ENCODE data around the gene DAPK1.

Gene DAPK1

DNA sequence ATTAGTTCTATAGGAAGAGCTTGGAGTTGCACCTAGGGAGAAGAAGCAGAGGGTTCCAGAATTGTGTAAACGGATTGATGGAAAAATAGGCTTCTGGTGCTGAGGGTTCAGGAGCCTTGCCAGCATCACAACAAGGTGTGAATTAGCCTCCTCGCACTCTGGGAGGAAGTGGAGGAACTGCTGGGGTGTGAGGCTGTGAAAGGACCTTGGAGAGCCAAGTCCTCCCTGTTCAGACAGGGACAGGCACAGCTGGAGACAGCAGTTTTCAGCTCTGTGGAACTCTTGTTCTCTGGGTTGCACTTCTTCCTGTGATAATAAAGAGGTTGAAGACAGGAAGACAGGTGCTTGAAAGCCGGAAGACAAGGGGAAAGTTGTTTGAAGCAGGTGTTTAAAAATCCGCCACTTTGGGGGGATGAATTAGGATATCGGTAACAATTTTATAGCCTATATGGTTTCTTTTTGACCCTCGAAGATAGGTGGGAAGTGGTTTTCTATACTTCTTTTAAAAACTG is 22.6 kb downstream of the DAPK1 start:
- no peaks in the 10 kb centered on the region for H3K36me3 ChIP-seq (ENCODE audit: control insufficient read depth, low read depth, low read length)
- no peaks in the 10 kb centered on the region for H3K27me3 ChIP-seq (ENCODE audit: control insufficient read depth, insufficient read depth, low read length)
- H3K4me1 ChIP-seq (ENCODE audit: control insufficient read depth, low read depth, low read length), result peaks cover 45% of the 10 kb centered on the region
- H3K9me3 ChIP-seq (ENCODE audit: control insufficient read depth, low read depth, low read length), result no peaks in the 10 kb centered on the region
- H3K4me3 ChIP-seq (ENCODE audit: low read length), result no peak overlapping the region
- H3K9ac ChIP-seq (ENCODE audit: low read length), result no peak overlapping the region
- H3K27ac ChIP-seq (ENCODE audit: low read length), result no peak overlapping the region

DNA sequence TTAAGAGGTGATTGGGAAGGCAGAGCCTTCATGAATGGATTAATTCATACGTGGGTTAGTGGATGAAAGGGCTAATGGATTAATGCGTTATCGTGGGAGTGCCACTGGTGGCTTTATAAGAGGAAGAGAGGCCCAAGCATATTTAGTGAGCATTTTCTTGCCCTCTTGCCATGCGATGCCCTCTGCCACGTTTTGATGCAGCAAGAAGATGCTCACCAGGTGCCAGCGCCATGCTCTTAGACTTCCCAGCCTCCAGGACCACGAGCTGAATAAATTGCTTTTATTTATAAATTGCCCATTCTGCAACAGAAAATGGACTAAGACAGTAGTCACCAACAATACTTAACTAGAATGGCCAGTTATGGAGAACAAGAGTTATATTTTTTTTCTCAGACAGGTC is 24.2 kb downstream of the DAPK1 start:
- Histone ChIP-seq H3K27me3 (ENCODE audit: control insufficient read depth, insufficient read depth, low read length) (no peaks in the 10 kb centered on the region), H3K9me3 (ENCODE audit: control insufficient read depth, low read depth, low read length) (no peaks in the 10 kb centered on the region), H3K4me3 (ENCODE audit: low read length) (no peak overlapping the region), H3K4me1 (ENCODE audit: control insufficient read depth, low read depth, low read length) (peaks cover 35% of the 10 kb centered on the region), H3K27ac (ENCODE audit: low read length) (no peak overlapping the region), H3K36me3 (ENCODE audit: control insufficient read depth, low read depth, low read length) (no peaks in the 10 kb centered on the region), H3K9ac (ENCODE audit: low read length) (no peak overlapping the region)

DNA sequence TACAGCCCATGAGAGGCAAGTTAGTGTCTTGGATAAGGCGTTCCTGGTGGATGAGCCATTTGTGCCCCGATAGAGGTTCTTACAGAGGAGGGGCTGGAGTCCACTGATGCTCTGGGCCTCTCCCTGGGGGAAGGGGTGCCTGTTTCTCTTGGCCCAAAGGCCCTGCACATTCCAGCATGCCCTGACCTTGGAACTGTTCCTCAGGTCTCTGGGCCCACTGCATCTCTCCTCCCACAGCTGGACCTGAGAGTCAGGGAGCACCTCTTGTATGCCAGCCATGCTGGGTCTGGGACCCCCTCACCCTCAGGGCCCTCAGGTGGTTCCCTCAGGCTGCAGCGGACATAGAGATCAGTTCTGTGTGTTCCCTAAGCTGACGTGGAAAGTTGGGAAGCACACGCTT is 26.4 kb downstream of the DAPK1 start:
- Histone ChIP-seq H3K9ac (ENCODE audit: low read length) (no peak overlapping the region), H3K9me3 (ENCODE audit: control insufficient read depth, low read depth, low read length) (no peaks in the 10 kb centered on the region), H3K36me3 (ENCODE audit: control insufficient read depth, low read depth, low read length) (no peaks in the 10 kb centered on the region), H3K4me1 (ENCODE audit: control insufficient read depth, low read depth, low read length) (peaks cover 19% of the 10 kb centered on the region), H3K27ac (ENCODE audit: low read length) (no peak overlapping the region), H3K4me3 (ENCODE audit: low read length) (no peak overlapping the region), H3K27me3 (ENCODE audit: control insufficient read depth, insufficient read depth, low read length) (no peaks in the 10 kb centered on the region)

DNA sequence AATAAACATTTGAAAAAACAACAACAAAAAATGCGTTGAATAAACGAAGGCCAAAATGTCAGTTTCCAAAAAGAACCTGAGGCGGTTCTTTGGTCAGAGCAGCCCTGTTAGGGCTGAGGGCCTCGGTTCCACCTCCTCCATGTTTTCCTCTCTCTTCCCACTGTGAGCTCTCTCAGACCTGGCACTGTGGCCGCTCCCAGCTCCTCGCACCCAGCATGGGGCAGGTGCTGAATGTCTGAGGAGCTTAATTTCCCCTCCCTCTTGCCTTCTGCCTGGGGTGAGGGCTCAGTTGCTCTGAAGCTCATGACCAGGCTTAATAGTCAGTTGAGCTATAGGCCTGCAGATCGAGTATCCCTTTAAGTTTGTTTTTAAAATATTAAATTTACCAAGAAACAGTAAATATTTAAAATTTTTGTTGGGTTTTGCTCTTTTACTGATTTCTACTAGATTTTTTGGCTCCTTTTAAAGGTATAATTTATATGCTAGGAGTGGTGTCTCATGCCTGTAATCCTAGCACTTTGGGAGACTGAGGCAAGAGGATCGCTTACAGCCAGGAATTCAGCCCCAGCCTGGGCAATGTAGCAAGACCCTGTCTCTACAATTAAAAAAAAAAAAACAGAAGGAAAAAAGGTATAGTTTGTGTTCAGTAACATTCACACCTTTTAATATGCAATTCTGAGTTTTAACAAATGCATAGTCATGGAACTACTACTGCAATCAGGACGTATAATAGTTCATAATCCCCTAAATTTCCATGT is 28.1 kb downstream of the DAPK1 start:
- no peaks in the 10 kb centered on the region for H3K27me3 ChIP-seq (ENCODE audit: control insufficient read depth, insufficient read depth, low read length)
- H3K4me1 ChIP-seq (ENCODE audit: control insufficient read depth, low read depth, low read length), result peaks cover 19% of the 10 kb centered on the region
- H3K9ac ChIP-seq (ENCODE audit: low read length), result no peak overlapping the region
- no peak overlapping the region for H3K27ac ChIP-seq (ENCODE audit: low read length)
- H3K9me3 ChIP-seq (ENCODE audit: control insufficient read depth, low read depth, low read length), result no peaks in the 10 kb centered on the region
- H3K36me3 ChIP-seq (ENCODE audit: control insufficient read depth, low read depth, low read length), result no peaks in the 10 kb centered on the region
- no peak overlapping the region for H3K4me3 ChIP-seq (ENCODE audit: low read length)

DNA sequence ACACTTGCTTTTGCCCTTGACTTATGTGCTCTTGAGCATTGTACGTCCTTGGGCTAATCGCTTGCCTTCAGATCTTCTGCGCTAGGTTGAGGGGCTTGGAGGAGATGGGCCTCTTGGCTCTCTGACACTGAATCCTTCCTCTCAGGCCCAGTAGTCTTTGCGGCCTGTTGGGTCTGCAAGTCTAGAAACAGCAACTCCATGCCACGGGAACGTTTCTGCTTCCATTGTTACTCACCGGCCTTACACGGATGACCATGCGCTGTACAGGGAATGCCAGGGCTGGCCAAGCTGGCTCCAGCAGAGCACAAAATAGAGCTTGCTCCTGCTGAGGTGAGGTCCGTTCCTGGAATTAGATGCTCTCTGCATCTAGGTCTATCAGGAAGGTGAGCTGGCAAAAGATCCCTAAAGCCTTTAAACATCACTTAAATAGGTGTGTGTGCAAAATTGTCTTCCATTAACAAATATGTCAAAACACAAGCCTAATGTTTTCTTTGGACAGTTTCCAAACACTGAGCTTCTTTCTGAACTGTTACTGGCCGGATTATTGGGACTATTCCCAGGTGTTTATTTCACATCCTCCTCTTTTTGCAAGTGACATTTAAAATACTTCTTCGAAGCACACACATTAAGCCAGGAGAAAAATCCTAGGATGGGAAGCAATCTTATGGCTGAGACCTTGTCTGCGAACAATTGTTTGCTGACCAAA is 29.7 kb downstream of the DAPK1 start:
- Histone ChIP-seq H3K4me3 (ENCODE audit: low read length) (no peak overlapping the region), H3K9me3 (ENCODE audit: control insufficient read depth, low read depth, low read length) (no peaks in the 10 kb centered on the region), H3K9ac (ENCODE audit: low read length) (no peak overlapping the region), H3K27me3 (ENCODE audit: control insufficient read depth, insufficient read depth, low read length) (no peaks in the 10 kb centered on the region), H3K27ac (ENCODE audit: low read length) (no peak overlapping the region), H3K4me1 (ENCODE audit: control insufficient read depth, low read depth, low read length) (peaks cover 35% of the 10 kb centered on the region), H3K36me3 (ENCODE audit: control insufficient read depth, low read depth, low read length) (no peaks in the 10 kb centered on the region)

DNA sequence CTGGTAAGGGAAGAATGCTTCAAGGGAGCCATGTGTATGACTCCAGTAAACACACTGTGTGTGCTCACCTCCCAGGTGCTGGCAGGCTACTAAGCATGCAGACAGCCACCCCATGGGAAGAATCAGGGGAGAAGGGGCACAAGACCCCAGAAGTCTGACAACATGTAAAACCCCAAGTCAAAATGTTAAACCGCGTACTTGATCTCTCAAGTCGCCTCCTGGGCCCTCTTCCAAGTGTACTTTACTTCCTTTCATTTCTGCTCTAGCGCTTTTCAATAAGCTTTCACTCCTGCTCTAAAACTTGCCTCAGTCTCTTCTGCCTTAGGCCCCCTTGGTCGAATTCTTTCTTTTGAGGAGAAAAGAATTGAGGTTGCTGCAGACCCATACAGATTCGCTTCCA is 31.3 kb downstream of the DAPK1 start:
- Histone ChIP-seq H3K9ac (ENCODE audit: low read length) (no peak overlapping the region), H3K4me1 (ENCODE audit: control insufficient read depth, low read depth, low read length) (peaks cover 35% of the 10 kb centered on the region), H3K4me3 (ENCODE audit: low read length) (no peak overlapping the region), H3K36me3 (ENCODE audit: control insufficient read depth, low read depth, low read length) (no peaks in the 10 kb centered on the region), H3K27ac (ENCODE audit: low read length) (no peak overlapping the region), H3K27me3 (ENCODE audit: control insufficient read depth, insufficient read depth, low read length) (no peaks in the 10 kb centered on the region), H3K9me3 (ENCODE audit: control insufficient read depth, low read depth, low read length) (no peaks in the 10 kb centered on the region)

DNA sequence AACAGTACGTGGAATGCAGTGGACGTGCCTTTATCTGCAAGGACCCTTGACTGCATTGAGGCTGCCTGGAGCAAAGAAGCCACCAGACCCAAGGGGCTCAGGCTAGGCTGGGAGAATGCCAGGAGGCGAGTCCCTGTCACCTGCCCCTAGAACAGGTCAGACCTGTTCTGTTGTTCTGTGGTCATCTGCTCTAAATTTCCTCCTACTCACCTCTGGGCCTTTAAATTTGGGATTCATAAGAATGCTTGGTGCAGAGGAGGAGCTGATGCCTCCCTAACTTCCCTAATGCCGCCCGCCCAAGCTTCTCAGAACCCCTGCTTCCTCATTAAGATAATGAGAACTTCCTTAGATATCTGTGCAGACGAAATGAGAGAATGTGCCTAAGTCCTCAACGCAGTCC is 32.0 kb downstream of the DAPK1 start:
- Histone ChIP-seq H3K36me3 (ENCODE audit: control insufficient read depth, low read depth, low read length) (no peaks in the 10 kb centered on the region), H3K4me1 (ENCODE audit: control insufficient read depth, low read depth, low read length) (peaks cover 35% of the 10 kb centered on the region), H3K4me3 (ENCODE audit: low read length) (no peak overlapping the region), H3K9me3 (ENCODE audit: control insufficient read depth, low read depth, low read length) (no peaks in the 10 kb centered on the region), H3K9ac (ENCODE audit: low read length) (no peak overlapping the region), H3K27me3 (ENCODE audit: control insufficient read depth, insufficient read depth, low read length) (no peaks in the 10 kb centered on the region), H3K27ac (ENCODE audit: low read length) (no peak overlapping the region)

DNA sequence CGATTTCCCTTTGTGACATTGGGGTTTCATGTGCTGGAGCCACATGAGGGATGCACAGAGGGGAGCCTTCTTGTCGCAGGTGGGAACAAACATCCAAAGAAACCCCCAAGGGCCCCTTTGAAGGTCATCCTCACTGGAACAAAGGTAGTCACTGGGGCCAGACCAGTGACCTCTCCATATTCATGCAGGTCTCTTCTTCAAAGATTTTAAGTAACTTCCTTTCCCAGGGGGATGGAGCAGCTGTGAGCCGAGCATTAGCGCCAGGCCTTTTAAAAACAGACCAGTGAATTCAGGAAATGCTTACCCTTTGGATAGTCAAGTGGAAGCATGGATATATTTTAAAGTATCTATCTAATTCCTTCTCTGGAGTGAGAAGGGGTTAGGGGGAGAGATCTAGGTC is 33.0 kb downstream of the DAPK1 start:
- no peaks in the 10 kb centered on the region for H3K36me3 ChIP-seq (ENCODE audit: control insufficient read depth, low read depth, low read length)
- H3K4me1 ChIP-seq (ENCODE audit: control insufficient read depth, low read depth, low read length), result peaks cover 30% of the 10 kb centered on the region
- no peaks in the 10 kb centered on the region for H3K27me3 ChIP-seq (ENCODE audit: control insufficient read depth, insufficient read depth, low read length)
- peak overlapping the region; percentile 8 for H3K4me3 ChIP-seq (ENCODE audit: low read length)
- H3K9ac ChIP-seq (ENCODE audit: low read length), result no peak overlapping the region
- H3K9me3 ChIP-seq (ENCODE audit: control insufficient read depth, low read depth, low read length), result no peaks in the 10 kb centered on the region
- H3K27ac ChIP-seq (ENCODE audit: low read length), result no peak overlapping the region

DNA sequence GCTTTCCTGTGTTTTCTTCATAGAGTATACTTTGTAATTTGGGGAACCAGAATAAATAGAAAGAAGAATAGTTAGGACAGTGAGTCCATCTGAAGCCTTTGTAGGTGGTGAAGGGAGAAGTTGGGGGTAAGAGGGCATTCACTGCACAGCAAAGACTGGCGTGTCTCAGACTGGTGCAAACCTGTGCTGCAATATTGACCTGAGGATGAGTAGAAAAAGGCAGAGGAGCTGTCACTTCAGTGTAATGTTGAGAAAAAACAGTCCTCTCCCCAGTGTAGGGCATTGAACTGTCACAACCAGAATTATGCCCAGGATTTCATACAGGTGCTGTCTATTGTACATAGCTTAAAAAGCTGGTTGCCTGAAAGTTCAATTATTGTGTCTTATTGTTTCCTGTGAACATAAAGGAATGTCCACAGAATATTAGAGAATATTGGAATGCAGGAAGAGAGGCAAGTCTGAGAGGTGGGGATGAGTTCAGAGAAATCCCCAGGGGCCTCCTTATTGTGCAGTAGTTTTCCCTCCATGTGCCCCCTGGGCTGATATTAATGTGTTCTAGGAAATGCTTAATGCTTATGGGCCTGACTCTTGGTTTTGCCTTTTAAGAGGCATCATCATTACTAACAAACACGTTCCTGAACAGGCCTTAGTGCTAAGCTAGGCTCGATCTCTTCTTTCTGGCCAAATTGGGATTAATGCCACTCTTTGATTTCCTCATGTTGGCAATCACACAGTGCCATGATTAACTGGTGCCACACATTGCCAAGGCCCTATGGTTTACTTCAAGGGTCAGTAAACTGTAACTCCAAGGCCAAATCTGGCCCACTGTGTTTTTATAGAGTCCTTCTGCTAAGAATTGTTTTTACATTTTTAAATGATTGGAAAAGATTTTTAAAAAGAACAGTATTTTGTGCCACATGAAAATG is 34.0 kb downstream of the DAPK1 start:
- Histone ChIP-seq H3K4me1 (ENCODE audit: control insufficient read depth, low read depth, low read length) (peaks cover 30% of the 10 kb centered on the region), H3K27me3 (ENCODE audit: control insufficient read depth, insufficient read depth, low read length) (no peaks in the 10 kb centered on the region), H3K4me3 (ENCODE audit: low read length) (no peak overlapping the region), H3K27ac (ENCODE audit: low read length) (no peak overlapping the region), H3K9me3 (ENCODE audit: control insufficient read depth, low read depth, low read length) (no peaks in the 10 kb centered on the region), H3K36me3 (ENCODE audit: control insufficient read depth, low read depth, low read length) (no peaks in the 10 kb centered on the region), H3K9ac (ENCODE audit: low read length) (no peak overlapping the region)

DNA sequence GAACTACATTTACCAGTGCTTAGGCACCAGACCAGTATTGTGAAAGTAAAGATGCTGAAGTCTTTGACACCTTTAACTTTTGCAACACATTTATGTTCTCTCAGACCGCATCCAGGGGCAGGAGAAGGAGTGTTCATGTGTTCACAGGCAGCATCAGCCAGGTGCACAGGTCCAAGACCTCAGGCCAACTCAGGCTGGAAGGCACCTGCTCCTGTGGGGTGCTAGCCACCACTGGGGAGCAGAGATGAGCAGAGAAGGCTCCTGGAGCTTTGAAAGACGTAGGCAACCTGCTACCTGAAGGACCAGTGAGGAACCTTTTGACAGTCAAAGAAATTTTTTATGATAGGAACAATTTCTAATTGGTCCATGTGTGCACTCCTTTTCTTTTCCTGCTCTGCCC is 35.6 kb downstream of the DAPK1 start:
- Histone ChIP-seq H3K4me3 (ENCODE audit: low read length) (no peak overlapping the region), H3K27ac (ENCODE audit: low read length) (no peak overlapping the region), H3K27me3 (ENCODE audit: control insufficient read depth, insufficient read depth, low read length) (no peaks in the 10 kb centered on the region), H3K9ac (ENCODE audit: low read length) (no peak overlapping the region), H3K9me3 (ENCODE audit: control insufficient read depth, low read depth, low read length) (no peaks in the 10 kb centered on the region), H3K36me3 (ENCODE audit: control insufficient read depth, low read depth, low read length) (no peaks in the 10 kb centered on the region), H3K4me1 (ENCODE audit: control insufficient read depth, low read depth, low read length) (peaks cover 40% of the 10 kb centered on the region)

DNA sequence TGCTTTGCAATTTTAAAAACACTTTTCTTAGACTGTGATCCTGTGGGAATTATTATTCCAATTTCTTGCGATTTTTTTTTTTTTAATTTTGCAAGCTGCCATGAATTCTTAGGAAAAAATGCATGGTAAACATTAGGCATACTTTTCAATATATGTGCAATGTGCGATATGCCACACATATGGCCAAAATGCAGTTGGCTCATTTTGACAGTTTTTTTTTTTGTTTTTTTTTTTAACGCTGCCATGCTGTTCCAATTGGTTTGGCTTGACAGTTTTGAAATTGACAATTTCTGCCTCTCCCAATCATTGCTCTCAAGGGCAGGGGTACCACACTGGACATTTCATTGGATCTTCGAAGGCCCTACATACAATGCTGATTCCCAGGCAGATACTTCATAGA is 36.4 kb downstream of the DAPK1 start:
- Histone ChIP-seq H3K36me3 (ENCODE audit: control insufficient read depth, low read depth, low read length) (no peaks in the 10 kb centered on the region), H3K27me3 (ENCODE audit: control insufficient read depth, insufficient read depth, low read length) (no peaks in the 10 kb centered on the region), H3K9me3 (ENCODE audit: control insufficient read depth, low read depth, low read length) (no peaks in the 10 kb centered on the region), H3K4me1 (ENCODE audit: control insufficient read depth, low read depth, low read length) (peaks cover 41% of the 10 kb centered on the region), H3K9ac (ENCODE audit: low read length) (no peak overlapping the region), H3K27ac (ENCODE audit: low read length) (no peak overlapping the region), H3K4me3 (ENCODE audit: low read length) (no peak overlapping the region)
